ENCODE results near the gene RPS19BP1. TPM values are rescaled to one million over a fixed set of nuclear protein-coding genes. Genes with fewer than 3 reads are reported as not detected.
A peak's percentile ranks its signal among the peaks of the same experiment; 100 is the strongest.

Gene RPS19BP1
- polyA plus RNA-seq, 2 of the 4 experiments (the other 2 are of a cell fraction), result 51.1 to 74.0 TPM

GRCh38 chr22:39501644-39502108 lies 30.9 kb downstream of the RPS19BP1 start:
- POLR2A ChIA-PET, result interaction anchor here (0.5 to 1.6 kb wide), 13 partner anchors 10 to 855 kb away, joined by 3 to 27 read pairs (median 3); partner anchors contain the start of genes ATF4 and RPL3
- 25% methylated on average over 11 of the region's 13 CpGs for WGBS (ENCODE audit: missing lambda C conversion rate)
- DNase-seq (ENCODE audit: low read depth in 1 of 2, low spot score in 1 of 2), result no peak
- Histone ChIP-seq H3K4me2 (peak overlapping the region; percentile 97), H3K4me1 (peaks cover 12% of the 10 kb centered on the region; the same call in 2 of the 3 replicates), H3K4me3 (peak overlapping the region; percentile 100), H3K9me3 (no peaks in the 10 kb centered on the region), H3K27ac (peak overlapping the region; percentile 98)
- ATAC-seq, result peak; percentile 68 to 69
- FAIRE-seq, result no peak
- CTCF ChIA-PET, result interaction anchor here (0.9 to 2.6 kb wide), 6 partner anchors 8 to 537 kb away, joined by 3 to 11 read pairs (median 4); no protein-coding TSS in a partner anchor
- TF ChIP-seq, protein P1, sequence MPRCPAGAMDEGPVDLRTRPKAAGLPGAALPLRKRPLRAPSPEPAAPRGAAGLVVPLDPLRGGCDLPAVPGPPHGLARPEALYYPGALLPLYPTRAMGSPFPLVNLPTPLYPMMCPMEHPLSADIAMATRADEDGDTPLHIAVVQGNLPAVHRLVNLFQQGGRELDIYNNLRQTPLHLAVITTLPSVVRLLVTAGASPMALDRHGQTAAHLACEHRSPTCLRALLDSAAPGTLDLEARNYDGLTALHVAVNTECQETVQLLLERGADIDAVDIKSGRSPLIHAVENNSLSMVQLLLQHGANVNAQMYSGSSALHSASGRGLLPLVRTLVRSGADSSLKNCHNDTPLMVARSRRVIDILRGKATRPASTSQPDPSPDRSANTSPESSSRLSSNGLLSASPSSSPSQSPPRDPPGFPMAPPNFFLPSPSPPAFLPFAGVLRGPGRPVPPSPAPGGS (IDR thresholded peaks at IDR 0.05), result no peak
- TF ChIP-seq ESRRA (IDR thresholded peaks at IDR 0.05; ENCODE audit: borderline replicate concordance, low read length) (no peak), ZSCAN20 (CRISPR knock-in tag; IDR thresholded peaks at IDR 0.05) (no peak), SMC3 (IDR thresholded peaks at IDR 0.05) (no peak), KDM5A (IDR thresholded peaks at IDR 0.05) (no peak), NFE2L2 (conservative IDR thresholded peaks at IDR 0.05; ENCODE audit: low read length) (no peak), HMGXB4 (CRISPR knock-in tag; IDR thresholded peaks at IDR 0.05; ENCODE audit: borderline replicate concordance) (no peak), TP53 (CRISPR knock-in tag; IDR thresholded peaks at IDR 0.05) (no peak), MAFK (IDR thresholded peaks at IDR 0.05; ENCODE audit: partially characterized antibody) (no peak), RARB (CRISPR knock-in tag; IDR thresholded peaks at IDR 0.05) (no peak), CBX2 (IDR thresholded peaks at IDR 0.05; ENCODE audit: borderline replicate concordance, low read depth) (no peak), BHLHE40 (IDR thresholded peaks at IDR 0.05; ENCODE audit: low read depth, low read length) (no peak), ZFP36 (IDR thresholded peaks at IDR 0.05; ENCODE audit: borderline replicate concordance, partially characterized antibody) (no peak), HOXB13 (CRISPR knock-in tag; IDR thresholded peaks at IDR 0.05; ENCODE audit: low read depth) (no peak), NPAS2 (CRISPR knock-in tag; IDR thresholded peaks at IDR 0.05; ENCODE audit: borderline replicate concordance) (no peak), PHF8 (IDR thresholded peaks at IDR 0.05; ENCODE audit: borderline replicate concordance, low read depth) (no peak; the same call in 1 of the 2 replicates), ZNF302 (CRISPR knock-in tag; IDR thresholded peaks at IDR 0.05) (no peak)
- TF ChIP-seq, protein P2, sequence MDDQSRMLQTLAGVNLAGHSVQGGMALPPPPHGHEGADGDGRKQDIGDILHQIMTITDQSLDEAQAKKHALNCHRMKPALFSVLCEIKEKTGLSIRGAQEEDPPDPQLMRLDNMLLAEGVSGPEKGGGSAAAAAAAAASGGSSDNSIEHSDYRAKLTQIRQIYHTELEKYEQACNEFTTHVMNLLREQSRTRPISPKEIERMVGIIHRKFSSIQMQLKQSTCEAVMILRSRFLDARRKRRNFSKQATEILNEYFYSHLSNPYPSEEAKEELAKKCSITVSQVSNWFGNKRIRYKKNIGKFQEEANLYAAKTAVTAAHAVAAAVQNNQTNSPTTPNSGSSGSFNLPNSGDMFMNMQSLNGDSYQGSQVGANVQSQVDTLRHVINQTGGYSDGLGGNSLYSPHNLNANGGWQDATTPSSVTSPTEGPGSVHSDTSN (IDR thresholded peaks at IDR 0.05), result no peak
- TF ChIP-seq, protein P3, sequence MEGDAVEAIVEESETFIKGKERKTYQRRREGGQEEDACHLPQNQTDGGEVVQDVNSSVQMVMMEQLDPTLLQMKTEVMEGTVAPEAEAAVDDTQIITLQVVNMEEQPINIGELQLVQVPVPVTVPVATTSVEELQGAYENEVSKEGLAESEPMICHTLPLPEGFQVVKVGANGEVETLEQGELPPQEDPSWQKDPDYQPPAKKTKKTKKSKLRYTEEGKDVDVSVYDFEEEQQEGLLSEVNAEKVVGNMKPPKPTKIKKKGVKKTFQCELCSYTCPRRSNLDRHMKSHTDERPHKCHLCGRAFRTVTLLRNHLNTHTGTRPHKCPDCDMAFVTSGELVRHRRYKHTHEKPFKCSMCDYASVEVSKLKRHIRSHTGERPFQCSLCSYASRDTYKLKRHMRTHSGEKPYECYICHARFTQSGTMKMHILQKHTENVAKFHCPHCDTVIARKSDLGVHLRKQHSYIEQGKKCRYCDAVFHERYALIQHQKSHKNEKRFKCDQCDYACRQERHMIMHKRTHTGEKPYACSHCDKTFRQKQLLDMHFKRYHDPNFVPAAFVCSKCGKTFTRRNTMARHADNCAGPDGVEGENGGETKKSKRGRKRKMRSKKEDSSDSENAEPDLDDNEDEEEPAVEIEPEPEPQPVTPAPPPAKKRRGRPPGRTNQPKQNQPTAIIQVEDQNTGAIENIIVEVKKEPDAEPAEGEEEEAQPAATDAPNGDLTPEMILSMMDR (IDR thresholded peaks at IDR 0.05), result no peak
- TF ChIP-seq, protein P4, sequence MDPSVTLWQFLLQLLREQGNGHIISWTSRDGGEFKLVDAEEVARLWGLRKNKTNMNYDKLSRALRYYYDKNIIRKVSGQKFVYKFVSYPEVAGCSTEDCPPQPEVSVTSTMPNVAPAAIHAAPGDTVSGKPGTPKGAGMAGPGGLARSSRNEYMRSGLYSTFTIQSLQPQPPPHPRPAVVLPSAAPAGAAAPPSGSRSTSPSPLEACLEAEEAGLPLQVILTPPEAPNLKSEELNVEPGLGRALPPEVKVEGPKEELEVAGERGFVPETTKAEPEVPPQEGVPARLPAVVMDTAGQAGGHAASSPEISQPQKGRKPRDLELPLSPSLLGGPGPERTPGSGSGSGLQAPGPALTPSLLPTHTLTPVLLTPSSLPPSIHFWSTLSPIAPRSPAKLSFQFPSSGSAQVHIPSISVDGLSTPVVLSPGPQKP (IDR thresholded peaks at IDR 0.05; ENCODE audit: low read depth, low read length), result no peak
